AG04450 (cell line): ENCODE measurements around the gene C13orf42. TPM values are rescaled to one million over a fixed set of nuclear protein-coding genes. Genes with fewer than 3 reads are reported as not detected.

Experiments
- CTCF ChIA-PET: fragments of 300-600, 350-600 bp; formaldehyde crosslinking; extraction: SDS; loops from one replicate; lab custom pipeline; 2022; ENCODE audit warnings: antibody characterized with exemption, inconsistent platforms; lab: Charles Lee
- POLR2A ChIA-PET: fragments of 350-600 bp; formaldehyde crosslinking; extraction: SDS; loops from one replicate; lab custom pipeline; 2021; ENCODE audit warnings: antibody characterized with exemption, inconsistent platforms; lab: Yijun Ruan, JAX
- DNase-seq: peaks from one replicate; pipeline ENCODE4 v3.0.0-alpha.2; 2011; ENCODE audit warnings: low read depth, low spot score
- H3K27ac ChIP-seq: one replicate; pipeline ENCODE4 v1.5.1; 2012; ENCODE audit warnings: low read depth, low read length, control low read depth
- H3K27me3 ChIP-seq: one replicate; pipeline ENCODE4 v1.6.0; 2012; ENCODE audit warnings: low read length; ENCODE audit not compliant: control insufficient read depth, insufficient read depth
- H3K4me3 ChIP-seq: 2 replicates; pipeline ENCODE4 v1.5.1; 2011; ENCODE audit warnings: mild to moderate bottlenecking, low read depth, low read length, control low read depth
- H3K9me3 ChIP-seq: 2 replicates; pipeline ENCODE4 v1.5.1; 2012; ENCODE audit warnings: low read length; ENCODE audit not compliant: control insufficient read depth, insufficient read depth
- polyA plus RNA-seq: library from polyadenylated mRNA; depleted of rRNA; stranded (reverse); fragments of >200 nt; gene quantifications from 2 replicates; pipeline ENCODE4 v1.2.3, GENCODE V29; 2011
- TF ChIP-seq, protein P1 (sequence below): IDR thresholded peaks from 2 replicates; pipeline ENCODE4 v1.5.1; 2011; ENCODE audit warnings: low read depth, low read length, control low read depth, inconsistent platforms

Gene C13orf42
- polyA plus RNA-seq, 1 experiment = not detected

DNA sequence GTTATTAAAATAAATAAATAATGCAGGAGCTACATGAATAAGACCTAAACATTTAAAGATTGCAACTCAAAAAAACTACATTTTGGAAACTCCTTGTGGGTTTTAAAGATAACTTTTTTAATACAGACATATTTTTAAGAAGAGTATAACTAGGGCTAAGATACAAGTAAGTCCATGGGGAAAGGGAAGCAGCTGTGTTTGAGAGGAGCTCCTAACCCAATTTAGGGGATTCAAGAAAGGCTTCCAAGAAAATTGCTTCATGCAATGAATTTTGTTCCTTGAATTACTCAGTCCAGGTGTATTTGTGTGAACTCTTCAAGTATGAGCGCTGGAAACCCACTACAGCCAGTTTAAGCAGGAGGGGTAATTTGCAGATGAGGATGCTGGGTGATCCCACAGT is 44.1 kb upstream of the C13orf42 start:
- CTCF ChIA-PET = interaction anchor here (0.6 to 7.6 kb wide), 2 partner anchors 132 to 157 kb away, joined by 5 to 203 read pairs; no protein-coding TSS in a partner anchor
- no peak for DNase-seq
- TF ChIP-seq, protein P1, sequence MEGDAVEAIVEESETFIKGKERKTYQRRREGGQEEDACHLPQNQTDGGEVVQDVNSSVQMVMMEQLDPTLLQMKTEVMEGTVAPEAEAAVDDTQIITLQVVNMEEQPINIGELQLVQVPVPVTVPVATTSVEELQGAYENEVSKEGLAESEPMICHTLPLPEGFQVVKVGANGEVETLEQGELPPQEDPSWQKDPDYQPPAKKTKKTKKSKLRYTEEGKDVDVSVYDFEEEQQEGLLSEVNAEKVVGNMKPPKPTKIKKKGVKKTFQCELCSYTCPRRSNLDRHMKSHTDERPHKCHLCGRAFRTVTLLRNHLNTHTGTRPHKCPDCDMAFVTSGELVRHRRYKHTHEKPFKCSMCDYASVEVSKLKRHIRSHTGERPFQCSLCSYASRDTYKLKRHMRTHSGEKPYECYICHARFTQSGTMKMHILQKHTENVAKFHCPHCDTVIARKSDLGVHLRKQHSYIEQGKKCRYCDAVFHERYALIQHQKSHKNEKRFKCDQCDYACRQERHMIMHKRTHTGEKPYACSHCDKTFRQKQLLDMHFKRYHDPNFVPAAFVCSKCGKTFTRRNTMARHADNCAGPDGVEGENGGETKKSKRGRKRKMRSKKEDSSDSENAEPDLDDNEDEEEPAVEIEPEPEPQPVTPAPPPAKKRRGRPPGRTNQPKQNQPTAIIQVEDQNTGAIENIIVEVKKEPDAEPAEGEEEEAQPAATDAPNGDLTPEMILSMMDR = no peak
- POLR2A ChIA-PET = no interaction called here
- Histone ChIP-seq H3K27me3 (peaks cover 12% of the 10 kb centered on the region), H3K27ac (no peak overlapping the region), H3K4me3 (no peak overlapping the region), H3K9me3 (no peaks in the 10 kb centered on the region)

DNA sequence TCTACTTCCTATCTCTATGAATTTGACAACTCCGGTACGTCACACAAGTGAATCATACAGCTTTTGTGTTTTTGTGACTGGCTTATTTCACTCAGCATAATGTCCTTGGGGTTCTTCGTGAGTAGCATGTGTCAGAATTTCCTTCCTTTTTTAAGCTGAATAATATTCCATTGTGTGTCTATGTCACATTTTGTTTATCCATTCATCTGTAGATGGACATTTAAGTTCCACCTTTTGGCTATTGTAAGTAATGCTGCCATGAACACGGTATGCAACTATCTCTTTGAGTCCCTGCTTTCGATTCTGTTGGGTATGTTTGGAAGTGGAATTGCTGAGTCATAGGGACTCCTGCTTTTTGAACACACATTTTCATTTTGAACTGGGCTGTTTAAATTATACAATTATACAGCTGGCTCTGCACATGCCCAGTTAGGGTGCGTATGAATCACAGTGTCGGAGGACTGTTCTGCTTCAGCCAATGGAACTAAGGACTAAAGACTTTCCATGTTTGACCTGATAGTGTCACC is 43.0 kb upstream of the C13orf42 start:
- Histone ChIP-seq H3K4me3 (no peak overlapping the region), H3K27me3 (peaks cover 10% of the 10 kb centered on the region), H3K27ac (no peak overlapping the region), H3K9me3 (no peaks in the 10 kb centered on the region)
- DNase-seq = no peak
- TF ChIP-seq, protein P1 = no peak
- CTCF ChIA-PET = interaction anchor here (0.6 to 7.6 kb wide), 2 partner anchors 86 to 133 kb away, joined by 12 to 203 read pairs; no protein-coding TSS in a partner anchor
- POLR2A ChIA-PET = no interaction called here

DNA sequence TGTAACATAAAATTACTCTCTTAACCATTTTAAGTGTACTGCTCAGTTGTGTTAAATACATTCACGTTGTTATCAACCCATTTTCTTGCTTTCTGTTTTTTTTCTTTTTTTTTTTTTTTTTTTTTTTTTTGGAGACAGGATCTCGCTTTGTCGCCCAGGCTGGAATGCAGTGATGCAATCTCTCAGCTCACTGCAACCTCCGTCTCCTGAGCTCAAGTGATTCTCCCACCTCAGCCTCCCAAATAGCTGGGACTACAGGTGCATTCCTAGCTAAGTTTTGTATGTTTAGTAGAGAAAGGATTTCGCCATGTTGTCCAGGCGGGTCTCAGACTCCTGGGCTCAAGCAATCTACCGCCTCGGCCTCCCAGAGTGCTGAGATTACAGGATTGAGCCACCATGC is 42.5 kb upstream of the C13orf42 start:
- H3K9me3 ChIP-seq = no peaks in the 10 kb centered on the region
- POLR2A ChIA-PET = no interaction called here
- TF ChIP-seq, protein P1 = no peak
- CTCF ChIA-PET = interaction anchor here (0.6 to 7.6 kb wide), 2 partner anchors 87 to 134 kb away, joined by 12 to 203 read pairs; no protein-coding TSS in a partner anchor
- H3K27me3 ChIP-seq = peaks cover 9% of the 10 kb centered on the region
- H3K27ac ChIP-seq = no peak overlapping the region
- no peak overlapping the region for H3K4me3 ChIP-seq
- no peak for DNase-seq

DNA sequence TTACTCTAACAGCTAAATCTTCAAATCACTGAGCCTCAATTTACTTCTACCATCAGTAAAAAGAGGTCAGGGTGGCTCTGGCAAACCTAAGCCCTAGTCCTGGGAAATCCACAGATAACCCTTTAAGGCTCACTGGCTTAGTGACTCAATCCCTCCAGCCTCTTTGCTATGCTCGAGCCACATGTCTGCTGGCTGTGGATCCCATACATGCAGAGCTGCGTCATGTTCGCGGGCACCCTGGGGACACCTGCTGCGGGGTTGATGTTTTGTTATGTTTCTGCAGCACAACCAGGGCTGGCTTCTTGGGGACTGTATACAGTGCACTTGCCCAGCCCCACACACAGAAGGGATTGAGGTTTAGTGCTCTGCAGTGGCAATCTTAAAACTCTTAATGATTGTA is 41.6 kb upstream of the C13orf42 start:
- no peak for DNase-seq
- CTCF ChIA-PET = interaction anchor here (7.6 kb wide), 1 partner anchor 135 kb away, joined by 203 read pairs; no protein-coding TSS in a partner anchor
- TF ChIP-seq, protein P1 = no peak
- Histone ChIP-seq H3K9me3 (no peaks in the 10 kb centered on the region), H3K27ac (no peak overlapping the region), H3K4me3 (no peak overlapping the region), H3K27me3 (peaks cover 9% of the 10 kb centered on the region)
- POLR2A ChIA-PET = no interaction called here

DNA sequence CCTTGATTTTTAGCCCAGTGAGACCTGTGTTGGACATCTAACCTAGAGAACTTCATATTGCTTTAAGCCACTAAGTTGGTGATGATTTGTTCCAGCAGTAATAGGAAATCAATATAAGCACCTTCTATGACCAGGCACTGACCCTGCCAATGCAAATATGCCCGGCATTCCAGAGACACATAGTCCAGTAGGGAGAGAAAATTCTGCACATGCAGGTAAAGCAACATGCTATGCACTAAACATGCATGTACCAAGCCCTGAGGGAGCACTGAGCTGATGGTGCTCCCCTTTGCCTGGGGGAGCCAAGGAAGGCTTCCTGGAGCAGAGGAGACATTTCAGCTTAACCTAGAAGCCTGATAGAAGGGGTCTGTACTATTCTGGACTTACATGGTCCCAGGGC is 40.4 kb upstream of the C13orf42 start:
- Histone ChIP-seq H3K27me3 (peaks cover 9% of the 10 kb centered on the region), H3K27ac (no peak overlapping the region), H3K4me3 (no peak overlapping the region), H3K9me3 (no peaks in the 10 kb centered on the region)
- CTCF ChIA-PET = interaction anchor here (0.5 to 7.6 kb wide), 2 partner anchors 136 to 194 kb away, joined by 9 to 203 read pairs; no protein-coding TSS in a partner anchor
- POLR2A ChIA-PET = no interaction called here
- TF ChIP-seq, protein P1 = no peak
- DNase-seq = no peak
